Astrocyte (in vitro differentiated cells and primary cell): ENCODE data around the gene RAB4B. TPM values are rescaled to one million over a fixed set of nuclear protein-coding genes. Genes with fewer than 3 reads are reported as not detected.

Experiments used
- DNase-seq: peaks from one replicate; pipeline ENCODE4 v3.0.0-alpha.2; 2010; ENCODE audit warnings: low read depth
- FAIRE-seq: peaks from 2 replicates; lab custom pipeline; 2011; peaks lifted over from hg19 to GRCh38; lab: Jason Lieb, UNC
- H2AFZ ChIP-seq: 2 replicates; pipeline ENCODE4 v1.6.0; 2012; ENCODE audit warnings: low read depth, low read length, inconsistent platforms
- H3K27ac ChIP-seq: 2 replicates; pipeline ENCODE4 v1.5.1; 2011; ENCODE audit warnings: low read depth, low read length, inconsistent platforms
- H3K27me3 ChIP-seq: 2 replicates; pipeline ENCODE4 v1.6.0; 2011; ENCODE audit warnings: low read length, inconsistent platforms; ENCODE audit not compliant: insufficient read depth
- H3K36me3 ChIP-seq: 2 replicates; pipeline ENCODE4 v1.5.1; 2011; ENCODE audit warnings: low read length, inconsistent platforms; ENCODE audit not compliant: insufficient read depth
- H3K4me1 ChIP-seq: 2 replicates; pipeline ENCODE4 v1.5.1; 2011; ENCODE audit warnings: low read length, inconsistent platforms; ENCODE audit not compliant: insufficient read depth
- H3K4me2 ChIP-seq: 2 replicates; pipeline ENCODE4 v1.6.0; 2012; ENCODE audit warnings: low read length, inconsistent platforms
- H3K4me3 ChIP-seq: 2 replicates; pipeline ENCODE4 v1.5.1; 2011; ENCODE audit warnings: low read depth, mild to moderate bottlenecking, low read length, inconsistent platforms; ENCODE audit not compliant: insufficient read depth
- H3K79me2 ChIP-seq: 2 replicates; pipeline ENCODE4 v1.6.0; 2012; ENCODE audit warnings: mild to moderate bottlenecking, low read length, inconsistent platforms; ENCODE audit not compliant: insufficient read depth
- H3K9ac ChIP-seq: 2 replicates; pipeline ENCODE4 v1.6.0; 2012; ENCODE audit warnings: mild to moderate bottlenecking, low read length, inconsistent platforms
- H3K9me3 ChIP-seq: 2 replicates; pipeline ENCODE4 v1.5.1; 2012; ENCODE audit warnings: low read depth, mild to moderate bottlenecking, low read length, inconsistent platforms; ENCODE audit not compliant: insufficient read depth
- H4K20me1 ChIP-seq: 2 replicates; pipeline ENCODE4 v1.6.0; 2012; ENCODE audit warnings: low read length, inconsistent platforms; ENCODE audit not compliant: insufficient read depth
- H3K27ac Mint-ChIP-seq: one replicate; pipeline ENCODE4 v1.8.0; 2021; ENCODE audit warnings: mild to moderate bottlenecking, mixed read lengths; ENCODE audit not compliant: unreplicated experiment
- H3K27me3 Mint-ChIP-seq: one replicate; pipeline ENCODE4 v1.8.0; 2021; ENCODE audit warnings: low read depth, mixed read lengths; ENCODE audit not compliant: unreplicated experiment
- H3K36me3 Mint-ChIP-seq: one replicate; pipeline ENCODE4 v1.8.0; 2021; ENCODE audit warnings: low read depth, mixed read lengths; ENCODE audit not compliant: unreplicated experiment
- H3K4me1 Mint-ChIP-seq: one replicate; pipeline ENCODE4 v1.8.0; 2021; ENCODE audit warnings: low read depth, mixed read lengths; ENCODE audit not compliant: unreplicated experiment
- H3K4me3 Mint-ChIP-seq: one replicate; pipeline ENCODE4 v1.8.0; 2021; ENCODE audit warnings: mild to moderate bottlenecking, moderate library complexity, mixed read lengths; ENCODE audit not compliant: unreplicated experiment
- H3K9me3 Mint-ChIP-seq: one replicate; pipeline ENCODE4 v1.8.0; 2021; ENCODE audit warnings: mild to moderate bottlenecking, mixed read lengths; ENCODE audit not compliant: unreplicated experiment
- CTCF ChIP-seq: IDR thresholded peaks from 2 replicates; pipeline ENCODE4 v1.5.1; 2011; ENCODE audit warnings: low read depth, mild to moderate bottlenecking, inconsistent platforms, low read length, moderate library complexity; ENCODE audit not compliant: insufficient read depth
- EZH2 ChIP-seq: IDR thresholded peaks from 2 replicates; pipeline ENCODE4 v1.6.1; 2012; ENCODE audit warnings: mild to moderate bottlenecking, low read length, inconsistent platforms; ENCODE audit not compliant: insufficient read depth
- total RNA-seq: library from RNA; stranded (reverse); gene quantifications from 2 replicates; pipeline ENCODE4 v1.2.1, GENCODE V29; 2021

RAB4B gene
- total RNA-seq, 1 donor from 2014 or later, result 18.8 TPM

GRCh38 chr19:40807147-40808020 lies 29.3 kb downstream of the RAB4B start:
- Histone ChIP-seq H4K20me1 (peaks cover 76% of the 10 kb centered on the region), H3K4me2 (no peak overlapping the region), H3K36me3 (peaks cover 4% of the 10 kb centered on the region), H3K27me3 (no peaks in the 10 kb centered on the region), H3K9ac (peak overlapping the region; percentile 44), H3K9me3 (no peaks in the 10 kb centered on the region), H3K4me3 (no peak overlapping the region), H3K27ac (peak overlapping the region; percentile 47), H2AFZ (no peak overlapping the region), H3K79me2 (peaks cover 63% of the 10 kb centered on the region), H3K4me1 (peaks cover 29% of the 10 kb centered on the region)
- Mint-ChIP-seq H3K4me1 (peaks cover 45% of the 10 kb centered on the region), H3K4me3 (peak overlapping the region; percentile 74), H3K36me3 (peaks cover 15% of the 10 kb centered on the region), H3K27ac (peak overlapping the region; percentile 23), H3K9me3 (no peaks in the 10 kb centered on the region), H3K27me3 (peaks cover under 1% of the 10 kb centered on the region)
- TF ChIP-seq EZH2 (no peak), CTCF (no peak)
- FAIRE-seq (no peak), DNase-seq (no peak)

- peaks cover 4% of the 10 kb centered on the region for H3K27me3 ChIP-seq
- no peak overlapping the region for H3K9ac ChIP-seq
- DNase-seq (no peak), FAIRE-seq (no peak)
- Mint-ChIP-seq H3K27ac (peak overlapping the region; percentile 23), H3K27me3 (peaks cover 4% of the 10 kb centered on the region), H3K4me3 (no peak overlapping the region), H3K4me1 (peaks cover 45% of the 10 kb centered on the region), H3K9me3 (no peaks in the 10 kb centered on the region), H3K36me3 (peaks cover 18% of the 10 kb centered on the region)
- H3K4me2 ChIP-seq, result no peak overlapping the region
- no peak overlapping the region for H3K27ac ChIP-seq
- H2AFZ ChIP-seq, result no peak overlapping the region
- peaks cover 26% of the 10 kb centered on the region for H3K4me1 ChIP-seq
- H3K36me3 ChIP-seq, result peaks cover 4% of the 10 kb centered on the region
- H3K9me3 ChIP-seq, result no peaks in the 10 kb centered on the region
- H3K4me3 ChIP-seq, result no peak overlapping the region
- TF ChIP-seq CTCF, result no peak
- TF ChIP-seq EZH2, result no peak
- H3K79me2 ChIP-seq, result peaks cover 57% of the 10 kb centered on the region
- H4K20me1 ChIP-seq, result peaks cover 70% of the 10 kb centered on the region
Measured at GRCh38 chr19:40808021-40808325, 29.9 kb downstream of the RAB4B start.

- no peak overlapping the region for H3K4me3 Mint-ChIP-seq
- Histone ChIP-seq H2AFZ (no peak overlapping the region), H3K27ac (no peak overlapping the region), H3K9ac (no peak overlapping the region), H3K79me2 (peaks cover 51% of the 10 kb centered on the region), H3K9me3 (no peaks in the 10 kb centered on the region), H4K20me1 (peaks cover 65% of the 10 kb centered on the region), H3K36me3 (peaks cover 4% of the 10 kb centered on the region), H3K27me3 (peaks cover 4% of the 10 kb centered on the region), H3K4me1 (peaks cover 27% of the 10 kb centered on the region), H3K4me3 (no peak overlapping the region), H3K4me2 (no peak overlapping the region)
- DNase-seq (no peak), FAIRE-seq (no peak)
- H3K27ac Mint-ChIP-seq, result no peak overlapping the region
- no peaks in the 10 kb centered on the region for H3K9me3 Mint-ChIP-seq
- peaks cover 4% of the 10 kb centered on the region for H3K27me3 Mint-ChIP-seq
- peaks cover 18% of the 10 kb centered on the region for H3K36me3 Mint-ChIP-seq
- peaks cover 41% of the 10 kb centered on the region for H3K4me1 Mint-ChIP-seq
- TF ChIP-seq CTCF (no peak), EZH2 (no peak)
Measured at GRCh38 chr19:40808497-40808896, 30.4 kb downstream of the RAB4B start.
